A673 (cell line): ENCODE data around the gene XPA. TPM values are rescaled to one million over a fixed set of nuclear protein-coding genes. Genes with fewer than 3 reads are reported as not detected.
"Not testable (repeated sequence)": the region's sequence is repeated elsewhere in the genome, so short reads cannot be mapped to it uniquely, and the experiment has no call there.

Experiments
- BruUV-seq: library from RNA; stranded (reverse); fragments of 400-500 nt; replicated peaks from 2 replicates; lab custom pipeline; 2021; lab: Mats Ljungman, UMichigan
- CTCF ChIA-PET: fragments of 300-600 bp; sonication (Branson Sonifier 250); formaldehyde crosslinking; loops from one replicate; lab custom pipeline; 2022; ENCODE audit warnings: antibody characterized with exemption; lab: Charles Lee
- POLR2A ChIA-PET: fragments of 300-600 bp; sonication (Branson Sonifier 250); formaldehyde crosslinking; loops from one replicate; lab custom pipeline; 2022; ENCODE audit warnings: antibody characterized with exemption; ENCODE audit not compliant: low non-redundant PET; lab: Charles Lee
- DNase-seq: peaks from one replicate; pipeline ENCODE4 v3.0.0-alpha.2; 2015; ENCODE audit warnings: low spot score
- H3K27ac ChIP-seq: fragments of 200-600 bp; sonication (generic); 2 replicates; pipeline ENCODE4 v1.5.1; 2016; ENCODE audit warnings: mixed run types, low read depth, mild to moderate bottlenecking, mixed read lengths, antibody characterized with exemption, low read length; ENCODE audit not compliant: poor library complexity, severe bottlenecking
- H3K27me3 ChIP-seq: fragments of 200-600 bp; sonication (generic); replicated peaks from 2 replicates; pipeline ENCODE4 v1.6.1; 2017; ENCODE audit warnings: mixed run types, low read depth, mild to moderate bottlenecking, mixed read lengths, antibody characterized with exemption, low read length; ENCODE audit not compliant: insufficient read depth, poor library complexity
- H3K36me3 ChIP-seq: fragments of 200-600 bp; sonication (generic); 2 replicates; pipeline ENCODE4 v1.6.1; 2016; ENCODE audit warnings: mixed run types, mild to moderate bottlenecking, mixed read lengths, antibody characterized with exemption, low read length; ENCODE audit not compliant: insufficient read depth, poor library complexity, severe bottlenecking
- H3K4me1 ChIP-seq: fragments of 200-600 bp; sonication (generic); 2 replicates; pipeline ENCODE4 v1.6.1; 2017; ENCODE audit warnings: mixed run types, mild to moderate bottlenecking, mixed read lengths, antibody characterized with exemption, low read length; ENCODE audit not compliant: insufficient read depth, poor library complexity, severe bottlenecking
- H3K4me3 ChIP-seq: fragments of 200-600 bp; sonication (generic); 2 replicates; pipeline ENCODE4 v1.5.1; 2016; ENCODE audit warnings: low read depth, mixed run types, mild to moderate bottlenecking, mixed read lengths, low read length; ENCODE audit not compliant: poor library complexity, severe bottlenecking
- H3K9me3 ChIP-seq: fragments of 200-600 bp; sonication (generic); 2 replicates; pipeline ENCODE4 v1.6.1; 2016; ENCODE audit warnings: mixed run types, low read depth, mild to moderate bottlenecking, mixed read lengths, antibody characterized with exemption, low read length; ENCODE audit not compliant: poor library complexity, severe bottlenecking
- EZH2 ChIP-seq: fragments of 200-600 bp; sonication (generic); IDR thresholded peaks from 2 replicates; pipeline ENCODE4 v1.6.1; 2017; ENCODE audit warnings: borderline replicate concordance, low read depth, mild to moderate bottlenecking, mixed read lengths, antibody characterized with exemption, low read length; ENCODE audit not compliant: poor library complexity, severe bottlenecking
- intact Hi-C: fragments of 100-400 bp; cut with micrococcal nuclease; formaldehyde crosslinking; loops from one replicate; pipeline ENCODE4 v1.10.0; 2022; ENCODE audit not compliant: unreplicated experiment
- total RNA-seq: library from RNA; stranded (reverse); gene quantifications from 2 replicates; pipeline ENCODE4 v1.2.3, GENCODE V29; 2021
- TF ChIP-seq, protein P1 (sequence below): fragments of 300-800, 200-600 bp; sonication (generic); conservative IDR thresholded peaks from 2 replicates; pipeline ENCODE4 v1.5.1; 2017; ENCODE audit warnings: low read depth, mild to moderate bottlenecking, antibody characterized with exemption, low read length, moderate library complexity, mixed read lengths

The XPA gene
- total RNA-seq, 1 experiment from 2014 or later = 15.6 TPM

DNA sequence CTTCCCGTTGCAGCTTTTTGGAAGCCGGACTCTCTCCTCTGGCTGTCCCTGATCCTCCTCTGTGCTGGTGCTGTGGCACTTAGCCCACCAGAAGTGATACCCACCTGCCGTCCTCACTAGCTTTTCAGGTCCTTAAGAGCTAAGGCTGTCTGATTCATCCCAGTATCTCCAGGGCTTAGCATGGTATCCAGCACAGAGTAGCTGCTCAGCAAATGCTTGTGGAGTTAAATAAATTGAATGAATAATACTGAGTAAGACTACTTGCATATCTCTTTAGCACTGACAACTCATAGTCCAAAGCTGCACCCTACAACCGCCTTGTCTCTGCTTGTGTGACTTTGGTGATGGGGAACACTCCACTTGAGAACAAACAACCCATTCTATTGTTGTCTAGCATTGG is 7.7 kb upstream of the XPA start:
- H3K4me1 ChIP-seq = no peaks in the 10 kb centered on the region
- H3K36me3 ChIP-seq = no peaks in the 10 kb centered on the region
- H3K27me3 ChIP-seq = peaks cover 14% of the 10 kb centered on the region
- intact Hi-C loops = no loop called here
- POLR2A ChIA-PET = no interaction called here
- TF ChIP-seq, protein P1, sequence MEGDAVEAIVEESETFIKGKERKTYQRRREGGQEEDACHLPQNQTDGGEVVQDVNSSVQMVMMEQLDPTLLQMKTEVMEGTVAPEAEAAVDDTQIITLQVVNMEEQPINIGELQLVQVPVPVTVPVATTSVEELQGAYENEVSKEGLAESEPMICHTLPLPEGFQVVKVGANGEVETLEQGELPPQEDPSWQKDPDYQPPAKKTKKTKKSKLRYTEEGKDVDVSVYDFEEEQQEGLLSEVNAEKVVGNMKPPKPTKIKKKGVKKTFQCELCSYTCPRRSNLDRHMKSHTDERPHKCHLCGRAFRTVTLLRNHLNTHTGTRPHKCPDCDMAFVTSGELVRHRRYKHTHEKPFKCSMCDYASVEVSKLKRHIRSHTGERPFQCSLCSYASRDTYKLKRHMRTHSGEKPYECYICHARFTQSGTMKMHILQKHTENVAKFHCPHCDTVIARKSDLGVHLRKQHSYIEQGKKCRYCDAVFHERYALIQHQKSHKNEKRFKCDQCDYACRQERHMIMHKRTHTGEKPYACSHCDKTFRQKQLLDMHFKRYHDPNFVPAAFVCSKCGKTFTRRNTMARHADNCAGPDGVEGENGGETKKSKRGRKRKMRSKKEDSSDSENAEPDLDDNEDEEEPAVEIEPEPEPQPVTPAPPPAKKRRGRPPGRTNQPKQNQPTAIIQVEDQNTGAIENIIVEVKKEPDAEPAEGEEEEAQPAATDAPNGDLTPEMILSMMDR = no peak
- TF ChIP-seq EZH2 = no peak
- no peak overlapping the region for H3K4me3 ChIP-seq
- CTCF ChIA-PET = no interaction called here
- H3K9me3 ChIP-seq = no peaks in the 10 kb centered on the region
- H3K27ac ChIP-seq = no peak overlapping the region
- DNase-seq = no peak
- no TSS peak for BruUV-seq

DNA sequence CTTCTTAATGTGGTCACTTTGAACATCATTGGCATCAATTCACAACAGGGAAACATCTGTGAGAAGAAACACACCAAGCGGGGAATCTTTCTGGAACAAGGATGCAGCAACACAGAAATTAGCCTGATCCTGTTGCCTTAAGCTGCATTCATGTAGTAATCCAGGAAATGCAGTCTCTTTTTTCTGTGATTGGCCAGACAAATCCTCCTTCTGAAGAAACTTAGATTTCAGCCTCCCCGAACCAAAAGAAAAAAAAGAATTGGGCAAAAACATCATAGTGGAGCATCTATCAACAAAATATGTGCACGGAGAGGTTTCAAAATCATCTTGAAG is 7.2 kb upstream of the XPA start:
- H3K27me3 ChIP-seq = peaks cover 14% of the 10 kb centered on the region
- no peak for TF ChIP-seq EZH2
- TF ChIP-seq, protein P1 = no peak
- no peaks in the 10 kb centered on the region for H3K4me1 ChIP-seq
- H3K9me3 ChIP-seq = no peaks in the 10 kb centered on the region
- no peaks in the 10 kb centered on the region for H3K36me3 ChIP-seq
- ChIA-PET POLR2A (no interaction called here), CTCF (no interaction called here)
- H3K4me3 ChIP-seq = no peak overlapping the region
- intact Hi-C loops = no loop called here
- no peak for DNase-seq
- BruUV-seq = no TSS peak
- H3K27ac ChIP-seq = no peak overlapping the region

DNA sequence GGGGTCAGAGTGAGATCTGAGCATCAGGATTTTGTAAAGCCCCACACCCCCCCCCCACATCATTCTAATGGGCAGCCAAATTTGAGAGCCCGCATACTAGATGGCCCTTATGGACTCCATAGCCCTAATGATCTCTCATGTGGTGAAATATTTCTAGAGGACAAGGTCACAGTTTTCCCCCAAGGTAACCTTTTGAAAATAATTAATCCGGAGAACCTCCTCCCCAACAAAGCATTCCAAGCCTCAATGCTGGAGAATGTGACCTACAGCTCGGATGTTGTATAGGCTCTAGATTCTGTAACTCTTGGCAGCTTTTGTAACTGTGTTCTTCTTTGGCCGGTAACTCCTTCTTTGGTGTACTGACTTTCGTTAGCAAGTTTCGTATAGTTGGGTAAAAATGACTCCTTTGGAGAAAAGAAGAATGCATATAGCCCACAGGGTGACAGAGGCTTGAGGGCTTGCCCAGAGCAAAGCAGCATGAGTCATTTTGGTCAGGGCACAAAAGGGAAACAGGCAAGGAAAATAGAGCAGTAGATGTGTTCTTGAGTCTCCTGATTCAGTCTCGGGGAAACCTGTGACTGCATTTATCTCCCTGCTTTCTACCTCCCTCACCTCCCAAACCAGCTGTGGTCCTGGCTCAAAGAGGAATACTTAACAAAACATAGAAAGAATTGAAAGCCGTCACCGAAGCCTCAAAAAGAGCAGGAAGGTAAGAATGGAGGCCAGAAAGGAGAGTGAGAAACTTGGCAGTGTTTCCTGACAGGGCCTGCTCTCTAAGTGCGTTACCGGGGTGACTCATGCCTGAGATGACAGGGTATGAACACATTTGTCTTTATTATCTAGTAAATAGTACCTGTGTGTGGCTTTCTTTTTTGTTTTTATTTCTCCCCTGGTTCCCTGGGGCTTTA is 6.6 kb upstream of the XPA start:
- H3K4me3 ChIP-seq = no peak overlapping the region
- TF ChIP-seq, protein P1 = no peak
- TF ChIP-seq EZH2 = no peak
- no peak overlapping the region for H3K27ac ChIP-seq
- DNase-seq = no peak
- no TSS peak for BruUV-seq
- no peaks in the 10 kb centered on the region for H3K4me1 ChIP-seq
- ChIA-PET CTCF (no interaction called here), POLR2A (no interaction called here)
- H3K36me3 ChIP-seq = no peaks in the 10 kb centered on the region
- no peaks in the 10 kb centered on the region for H3K9me3 ChIP-seq
- peaks cover 13% of the 10 kb centered on the region for H3K27me3 ChIP-seq
- intact Hi-C loops = no loop called here

DNA sequence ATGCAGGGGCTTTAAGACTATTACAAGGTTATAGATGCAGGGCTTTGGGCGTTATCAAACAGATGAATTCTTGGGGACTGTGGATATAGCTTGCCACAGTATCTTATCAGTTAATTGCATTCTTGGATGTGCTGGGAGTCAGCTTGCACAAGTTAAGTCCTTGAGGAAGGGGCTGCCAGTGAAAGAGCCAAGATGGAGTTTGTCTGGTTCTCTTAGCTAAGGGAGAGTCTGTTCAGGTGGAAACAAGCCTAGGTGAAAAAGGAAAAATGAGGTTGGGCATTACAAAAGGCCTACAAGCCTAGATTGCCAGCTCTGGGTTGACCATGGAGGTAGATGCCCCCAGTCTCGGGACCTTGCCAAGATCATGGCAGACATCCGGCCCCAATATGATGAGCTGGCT is 2.7 kb upstream of the XPA start:
- CTCF ChIA-PET, H3K27ac ChIP-seq, POLR2A ChIA-PET, intact Hi-C loops, BruUV-seq, H3K36me3 ChIP-seq, H3K9me3 ChIP-seq, H3K4me3 ChIP-seq, DNase-seq, H3K27me3 ChIP-seq: not testable (repeated sequence)
- peaks cover 15% of the 10 kb centered on the region for H3K4me1 ChIP-seq

DNA sequence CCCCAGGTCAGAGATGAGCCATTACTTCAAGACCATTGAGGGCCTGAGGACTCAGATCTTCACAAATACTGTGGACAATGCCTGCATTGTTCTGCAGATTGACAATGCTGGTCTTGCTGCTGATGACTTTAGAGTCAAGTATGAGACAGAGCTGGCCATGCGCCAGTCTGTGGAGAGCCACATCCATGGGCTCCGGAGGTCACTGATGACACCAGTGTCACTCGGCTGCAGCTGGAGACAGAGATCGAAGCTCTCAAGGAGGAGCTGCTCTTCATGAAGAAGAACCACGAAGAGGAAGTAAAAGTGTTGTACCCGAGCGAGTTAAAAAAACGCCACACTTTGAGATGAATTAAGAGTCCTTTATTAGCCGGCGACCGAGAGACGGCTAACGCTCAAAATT is 2.1 kb upstream of the XPA start:
- intact Hi-C loops, BruUV-seq, CTCF ChIA-PET: not testable (repeated sequence)

More for the DNA sequence above, 2.1 kb upstream of the XPA start:
- H3K9me3 ChIP-seq, H3K4me3 ChIP-seq, H3K27ac ChIP-seq, H3K36me3 ChIP-seq, DNase-seq, POLR2A ChIA-PET, H3K27me3 ChIP-seq: not testable (repeated sequence)
- H3K4me1 ChIP-seq = peaks cover 15% of the 10 kb centered on the region
